ENCODE data around the gene CCDC200. TPM values are rescaled to one million over a fixed set of nuclear protein-coding genes. Genes with fewer than 3 reads are reported as not detected.

CCDC200 gene
- total and polyA plus RNA-seq, 2 donors (not counting 3 experiments of a cell fraction or from before 2014, with no cell fraction given), result not detected

DNA sequence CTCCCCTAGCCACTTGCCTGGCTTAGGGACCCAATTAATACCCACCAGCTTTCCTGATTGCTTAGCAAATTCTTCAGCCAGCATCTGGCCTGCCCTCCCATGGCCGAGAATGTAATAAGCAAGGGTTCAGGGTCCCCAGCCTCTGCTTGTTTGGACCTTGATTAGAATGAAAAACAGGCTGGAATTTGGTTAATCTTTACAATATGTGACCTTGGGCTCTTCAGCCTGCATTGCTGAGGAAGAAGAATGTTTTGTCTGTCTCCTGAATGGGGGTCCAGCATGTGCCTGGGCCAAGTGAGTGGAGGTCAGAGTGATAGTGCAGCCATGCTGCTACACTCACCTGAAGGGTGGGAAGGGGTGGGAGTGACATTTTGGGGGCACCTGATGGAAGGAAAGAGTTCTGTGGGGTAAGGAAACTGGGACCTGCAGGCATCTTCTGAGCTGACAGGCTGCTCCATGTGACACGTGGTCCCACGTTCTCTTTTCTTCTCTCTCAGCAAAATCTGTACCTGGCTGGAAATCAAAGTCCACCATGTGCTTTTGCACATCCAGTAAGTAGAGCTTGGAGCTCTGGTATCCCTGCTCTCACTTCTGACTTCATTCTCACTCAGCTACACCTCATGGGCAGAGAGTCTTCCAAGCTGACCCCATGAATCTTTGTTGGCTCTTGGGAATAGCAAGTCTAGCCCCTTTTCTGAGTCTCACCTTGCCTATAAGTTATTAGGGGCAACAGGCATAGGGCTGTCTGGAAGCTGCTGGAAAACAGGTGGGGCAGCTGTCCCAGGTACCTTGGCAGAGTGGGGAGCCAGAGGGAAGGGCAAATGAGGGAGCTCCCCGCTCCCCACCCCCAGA is 11.4 kb downstream of the CCDC200 start:
- Histone ChIP-seq H3K9ac (replicated peaks; ENCODE audit: extremely low read depth, insufficient read depth, low read length) (no peak overlapping the region), H4K20me1 (replicated peaks; ENCODE audit: control insufficient read depth, extremely low read depth, insufficient read depth, low read length) (no peaks in the 10 kb centered on the region), H3K4me3 (replicated peaks in 1 of 3; ENCODE audit: insufficient read depth in 1 of 3, low read depth in 1 of 3, low read length in 3 of 3) (no peak overlapping the region), H3K9me1 (replicated peaks; ENCODE audit: control insufficient read depth, extremely low read depth, insufficient read depth, low read length) (no peaks in the 10 kb centered on the region), H3K4me1 (ENCODE audit: control insufficient read depth, extremely low read depth, insufficient read depth, low read length) (peaks cover 10% of the 10 kb centered on the region), H3K27ac (ENCODE audit: insufficient read depth, low read depth, low read length) (no peak overlapping the region), H3K4me2 (ENCODE audit: insufficient read depth, low read length) (no peak overlapping the region), H3K36me3 (ENCODE audit: control insufficient read depth in 2 of 2, extremely low read depth in 1 of 2, insufficient read depth in 2 of 2, low read length in 2 of 2) (peaks cover 9 to 19% of the 10 kb centered on the region in 2 experiments), H3K27me3 (ENCODE audit: control insufficient read depth in 2 of 2, insufficient read depth in 2 of 2, low read length in 2 of 2) (no peaks in the 10 kb centered on the region), H3K9me3 (replicated peaks; ENCODE audit: control insufficient read depth, insufficient read depth, low read length) (no peaks in the 10 kb centered on the region), H2AFZ (ENCODE audit: low read depth, low read length) (no peak overlapping the region), H3K79me2 (ENCODE audit: control insufficient read depth, insufficient read depth, low read length) (peaks cover 5% of the 10 kb centered on the region)
- CTCF ChIA-PET, result interaction anchor here (1.3 to 1.4 kb wide), 2 partner anchors 93 to 99 kb away, joined by 3 to 4 read pairs; no protein-coding TSS in a partner anchor
- intact Hi-C loops (cut with micrococcal nuclease), result no loop called here
- POLR2A ChIA-PET, result interaction anchor here (2.6 kb wide), 1 partner anchor 99 kb away, joined by 10 read pairs; no protein-coding TSS in a partner anchor
- BruUV-seq (replicated peaks), result no TSS peak
- DNase-seq (ENCODE audit: low read depth, low spot score), result no peak
- dilution Hi-C loops (cut with MboI; ENCODE audit: extremely low pct_ligation_motif_present, low sequenced_read_pairs), result no loop called here
- FAIRE-seq, result no peak
- TF ChIP-seq, protein P1, sequence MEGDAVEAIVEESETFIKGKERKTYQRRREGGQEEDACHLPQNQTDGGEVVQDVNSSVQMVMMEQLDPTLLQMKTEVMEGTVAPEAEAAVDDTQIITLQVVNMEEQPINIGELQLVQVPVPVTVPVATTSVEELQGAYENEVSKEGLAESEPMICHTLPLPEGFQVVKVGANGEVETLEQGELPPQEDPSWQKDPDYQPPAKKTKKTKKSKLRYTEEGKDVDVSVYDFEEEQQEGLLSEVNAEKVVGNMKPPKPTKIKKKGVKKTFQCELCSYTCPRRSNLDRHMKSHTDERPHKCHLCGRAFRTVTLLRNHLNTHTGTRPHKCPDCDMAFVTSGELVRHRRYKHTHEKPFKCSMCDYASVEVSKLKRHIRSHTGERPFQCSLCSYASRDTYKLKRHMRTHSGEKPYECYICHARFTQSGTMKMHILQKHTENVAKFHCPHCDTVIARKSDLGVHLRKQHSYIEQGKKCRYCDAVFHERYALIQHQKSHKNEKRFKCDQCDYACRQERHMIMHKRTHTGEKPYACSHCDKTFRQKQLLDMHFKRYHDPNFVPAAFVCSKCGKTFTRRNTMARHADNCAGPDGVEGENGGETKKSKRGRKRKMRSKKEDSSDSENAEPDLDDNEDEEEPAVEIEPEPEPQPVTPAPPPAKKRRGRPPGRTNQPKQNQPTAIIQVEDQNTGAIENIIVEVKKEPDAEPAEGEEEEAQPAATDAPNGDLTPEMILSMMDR (IDR thresholded peaks at IDR 0.05; ENCODE audit: extremely low read depth in 1 of 2, insufficient read depth in 1 of 2, low read depth in 1 of 2, low read length in 2 of 2), result no peak
- TF ChIP-seq MAX (IDR thresholded peaks at IDR 0.05; ENCODE audit: insufficient read depth, insufficient read length), result no peak
- no peak for TF ChIP-seq JUN (IDR thresholded peaks at IDR 0.05; ENCODE audit: borderline replicate concordance, insufficient read depth, insufficient read length, low read depth)
- TF ChIP-seq MYC (IDR thresholded peaks at IDR 0.05; ENCODE audit: low read depth, low read length), result no peak
- no peak for TF ChIP-seq POLR2A (IDR thresholded peaks at IDR 0.05; ENCODE audit: low read depth, low read length)
- no peak for TF ChIP-seq POLR2AphosphoS5 (IDR thresholded peaks at IDR 0.05; ENCODE audit: insufficient read depth, low read depth, low read length)
- TF ChIP-seq GATA2 (IDR thresholded peaks at IDR 0.05; ENCODE audit: insufficient read depth, insufficient read length, low read depth, low read length), result no peak
- no peak for TF ChIP-seq EZH2 (IDR thresholded peaks at IDR 0.05; ENCODE audit: borderline replicate concordance, low read depth, low read length, severe bottlenecking)
- TF ChIP-seq FOS (IDR thresholded peaks at IDR 0.05; ENCODE audit: borderline replicate concordance, insufficient read depth, low read length), result no peak

Data from endothelial cell of umbilical vein (primary cell).